Measurements from ENCODE around the gene VPS41. TPM values are rescaled to one million over a fixed set of nuclear protein-coding genes. Genes with fewer than 3 reads are reported as not detected.

The VPS41 gene
- total RNA-seq, 2 donors from 2014 or later, result 39.1 to 52.5 TPM

DNA sequence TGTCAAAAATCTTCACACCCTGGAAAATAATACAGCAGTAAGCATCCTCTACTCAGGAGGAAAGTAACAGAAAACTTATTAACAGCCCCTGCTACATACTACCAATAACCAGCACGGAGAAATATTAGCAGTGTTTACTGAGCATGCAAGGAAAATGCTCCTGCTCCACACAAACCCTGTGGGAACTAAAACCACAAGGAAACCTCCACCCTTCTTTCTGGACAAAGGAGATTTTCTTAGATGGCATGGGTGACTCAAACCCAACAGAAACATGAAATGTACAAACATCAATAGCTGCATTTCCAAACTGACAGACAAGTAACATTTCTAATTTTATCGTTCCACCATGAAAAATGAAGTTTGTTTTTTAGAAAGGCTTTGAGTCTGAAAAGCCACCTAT lies 113.4 kb downstream of the VPS41 start:
- DNase-seq (ENCODE audit: low spot score), result no peak
- Histone ChIP-seq H3K27ac (no peak overlapping the region), H3K27me3 (replicated peaks; ENCODE audit: insufficient read depth) (no peaks in the 10 kb centered on the region), H3K4me3 (no peak overlapping the region), H3K9me3 (no peaks in the 10 kb centered on the region), H3K36me3 (no peaks in the 10 kb centered on the region), H3K4me1 (ENCODE audit: control insufficient read depth in 1 of 2, low read depth in 2 of 2) (no peaks in the 10 kb centered on the region)
- no peak for TF ChIP-seq CTCF (IDR thresholded peaks at IDR 0.05)
- no peak for ATAC-seq (ENCODE audit: insufficient number of reproducible peaks, low FRiP score, low read depth)

DNA sequence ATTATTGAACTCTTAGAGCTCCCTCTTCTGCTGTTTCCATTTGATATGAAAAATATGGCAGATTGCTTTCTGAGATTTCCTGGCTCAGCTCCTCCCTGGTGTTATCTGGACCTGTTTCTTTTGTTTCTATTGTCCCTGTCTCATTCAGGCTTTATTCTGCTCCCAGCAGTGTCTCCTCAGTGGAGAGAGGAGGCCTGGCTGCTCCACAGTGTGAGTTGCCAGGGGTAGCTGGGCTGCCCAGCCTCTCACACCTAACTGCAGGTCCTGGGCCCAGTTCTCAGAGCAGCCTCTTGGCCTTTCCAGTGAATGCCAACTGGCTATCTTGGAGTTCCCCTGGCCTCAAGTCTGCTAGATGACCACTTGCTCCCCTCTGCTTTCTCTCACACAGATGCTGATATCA lies 127.0 kb downstream of the VPS41 start:
- no peak for TF ChIP-seq CTCF (IDR thresholded peaks at IDR 0.05)
- H3K27ac ChIP-seq, result no peak overlapping the region
- no peaks in the 10 kb centered on the region for H3K4me1 ChIP-seq (ENCODE audit: control insufficient read depth in 1 of 2, low read depth in 2 of 2)
- no peaks in the 10 kb centered on the region for H3K36me3 ChIP-seq
- H3K9me3 ChIP-seq, result no peaks in the 10 kb centered on the region
- H3K4me3 ChIP-seq, result no peak overlapping the region
- no peak for DNase-seq (ENCODE audit: low spot score)
- no peak for ATAC-seq (ENCODE audit: insufficient number of reproducible peaks, low FRiP score, low read depth)
- H3K27me3 ChIP-seq (replicated peaks; ENCODE audit: insufficient read depth), result no peaks in the 10 kb centered on the region

DNA sequence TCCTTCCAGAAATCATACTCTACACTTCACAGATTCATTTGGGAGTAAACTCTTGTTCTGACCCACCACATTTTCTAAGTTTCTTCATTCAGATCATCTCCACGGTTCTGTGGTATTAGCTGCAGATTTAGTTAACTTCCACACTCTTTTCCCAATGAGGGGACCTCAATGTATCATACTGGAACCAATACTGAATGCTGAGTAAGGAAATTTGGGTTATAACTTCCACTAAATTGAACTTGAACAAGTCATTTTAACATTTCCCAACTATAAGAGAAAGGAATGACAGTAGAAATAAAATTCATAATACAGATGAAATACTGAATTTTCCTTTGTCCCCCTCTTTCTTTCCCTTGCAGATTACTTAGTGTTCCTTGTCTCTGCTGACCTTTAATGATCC lies 131.4 kb downstream of the VPS41 start:
- DNase-seq (ENCODE audit: low spot score) (no peak), ATAC-seq (ENCODE audit: insufficient number of reproducible peaks, low FRiP score, low read depth) (no peak)
- Histone ChIP-seq H3K4me3 (no peak overlapping the region), H3K27me3 (replicated peaks; ENCODE audit: insufficient read depth) (no peaks in the 10 kb centered on the region), H3K4me1 (ENCODE audit: control insufficient read depth in 1 of 2, low read depth in 2 of 2) (no peaks in the 10 kb centered on the region), H3K9me3 (no peaks in the 10 kb centered on the region), H3K27ac (no peak overlapping the region), H3K36me3 (peaks cover 3% of the 10 kb centered on the region)
- TF ChIP-seq CTCF (IDR thresholded peaks at IDR 0.05), result no peak

- no peak for DNase-seq (ENCODE audit: low spot score)
- Histone ChIP-seq H3K4me1 (ENCODE audit: control insufficient read depth in 1 of 2, low read depth in 2 of 2) (no peaks in the 10 kb centered on the region), H3K9me3 (no peaks in the 10 kb centered on the region), H3K36me3 (peaks cover 15% of the 10 kb centered on the region), H3K27me3 (replicated peaks; ENCODE audit: insufficient read depth) (no peaks in the 10 kb centered on the region), H3K27ac (no peak overlapping the region), H3K4me3 (no peak overlapping the region)
- TF ChIP-seq CTCF (IDR thresholded peaks at IDR 0.05), result no peak
- ATAC-seq (ENCODE audit: insufficient number of reproducible peaks, low FRiP score, low read depth), result no peak
Observed at GRCh38 chr7:38775506-38776175, 133.3 kb downstream of the VPS41 start.

DNA sequence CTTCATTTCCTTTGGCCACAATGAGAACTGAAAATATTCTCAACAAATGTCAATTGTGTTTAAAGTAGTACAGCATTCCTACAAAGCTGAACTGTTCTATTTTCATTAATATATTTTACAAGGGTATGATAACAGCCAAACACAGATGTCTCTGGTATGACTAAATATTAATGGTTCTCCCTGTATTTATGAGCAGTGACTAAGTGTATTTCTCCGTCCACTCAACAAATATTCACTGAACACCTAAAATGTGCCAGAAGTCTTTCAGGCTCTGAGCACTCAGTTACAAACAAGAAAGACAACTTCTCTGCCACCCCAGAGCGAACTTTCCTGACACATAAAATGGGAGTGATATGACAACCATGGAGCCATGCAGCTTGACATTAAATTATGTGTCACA lies 135.6 kb downstream of the VPS41 start:
- Histone ChIP-seq H3K36me3 (peaks cover 15% of the 10 kb centered on the region), H3K27ac (no peak overlapping the region), H3K9me3 (no peaks in the 10 kb centered on the region), H3K4me3 (no peak overlapping the region), H3K4me1 (ENCODE audit: control insufficient read depth in 1 of 2, low read depth in 2 of 2) (no peaks in the 10 kb centered on the region), H3K27me3 (replicated peaks; ENCODE audit: insufficient read depth) (no peaks in the 10 kb centered on the region)
- no peak for DNase-seq (ENCODE audit: low spot score)
- no peak for ATAC-seq (ENCODE audit: insufficient number of reproducible peaks, low FRiP score, low read depth)
- no peak for TF ChIP-seq CTCF (IDR thresholded peaks at IDR 0.05)

Measured in thoracic aorta (tissue), 2 donors.